Epithelial cell of proximal tubule (primary cell): ENCODE data around the gene PFKP. TPM values are rescaled to one million over a fixed set of nuclear protein-coding genes. Genes with fewer than 3 reads are reported as not detected.
A peak's percentile ranks its signal among the peaks of the same experiment; 100 is the strongest.

Source experiments
- DNase-seq: peaks from one replicate; pipeline ENCODE4 v3.0.0-alpha.2; 2011; ENCODE audit warnings: low read depth
- H3K4me3 ChIP-seq: 2 replicates; pipeline ENCODE4 v1.5.1; 2011; ENCODE audit warnings: low read depth, mild to moderate bottlenecking, low read length
- CTCF ChIP-seq: conservative IDR thresholded peaks from 2 replicates; pipeline ENCODE4 v1.5.1; 2012; ENCODE audit warnings: low read depth, mild to moderate bottlenecking, low read length
- total RNA-seq: library from RNA; depleted of rRNA; stranded (reverse); fragments of >200 nt; gene quantifications from 2 replicates; pipeline ENCODE4 v1.2.3, GENCODE V29; 2015

Gene PFKP
- total RNA-seq, 1 donor from 2014 or later: 402 TPM

- no peak overlapping the region for H3K4me3 ChIP-seq
- no peak for DNase-seq
- no peak for TF ChIP-seq CTCF
These were observed 85.2 kb downstream of the PFKP start for GRCh38 chr10:3152566-3152935.

GRCh38 chr10:3154666-3155065 is 87.3 kb downstream of the PFKP start:
- DNase-seq: no peak
- no peak overlapping the region for H3K4me3 ChIP-seq
- no peak for TF ChIP-seq CTCF

GRCh38 chr10:3159152-3159551 is 91.8 kb downstream of the PFKP start:
- TF ChIP-seq CTCF: no peak
- H3K4me3 ChIP-seq: no peak overlapping the region
- DNase-seq: no peak

- no peak overlapping the region for H3K4me3 ChIP-seq
- peak; percentile 34 for TF ChIP-seq CTCF
- no peak for DNase-seq
These were observed 95.2 kb downstream of the PFKP start for GRCh38 chr10:3162533-3162932.

GRCh38 chr10:3163879-3164278 is 96.5 kb downstream of the PFKP start:
- no peak for DNase-seq
- TF ChIP-seq CTCF: no peak
- H3K4me3 ChIP-seq: no peak overlapping the region

- no peak for TF ChIP-seq CTCF
- peak; percentile 9 for DNase-seq
- no peak overlapping the region for H3K4me3 ChIP-seq
These were observed 97.8 kb downstream of the PFKP start for GRCh38 chr10:3165196-3165595.

- no peak for DNase-seq
- TF ChIP-seq CTCF: no peak
These were observed 99.3 kb downstream of the PFKP start for GRCh38 chr10:3166496-3167290.

More at GRCh38 chr10:3166496-3167290, 99.3 kb downstream of the PFKP start:
- H3K4me3 ChIP-seq: no peak overlapping the region
